Measurements from ENCODE around the gene GRIN3A. TPM values are rescaled to one million over a fixed set of nuclear protein-coding genes. Genes with fewer than 3 reads are reported as not detected.

Gene GRIN3A
- total RNA-seq, 1 experiment from 2014 or later = not detected

- no peak overlapping the region for H3K18ac ChIP-seq (ENCODE audit: insufficient read length, low read depth, low read length)
- H2AFZ ChIP-seq (ENCODE audit: low read length) = no peak overlapping the region
- H3K56ac ChIP-seq (ENCODE audit: insufficient read length, low read depth, low read length) = no peak overlapping the region
- no peak overlapping the region for H2BK12ac ChIP-seq (ENCODE audit: insufficient read length, low read depth, low read length)
- H3K4me2 ChIP-seq (ENCODE audit: insufficient read depth, insufficient read length, low read length) = no peak overlapping the region
- H3K4me1 ChIP-seq (ENCODE audit: insufficient read depth, low read length) = no peaks in the 10 kb centered on the region; the same call in 1 of the 2 replicates
- no peaks in the 10 kb centered on the region for H3K9me3 Mint-ChIP-seq
- no peak overlapping the region for H2BK15ac ChIP-seq (ENCODE audit: low read depth, low read length)
- H3K9me3 ChIP-seq (ENCODE audit: control insufficient read depth, low read depth, low read length) = no peaks in the 10 kb centered on the region
- no peaks in the 10 kb centered on the region for H3K79me1 ChIP-seq (ENCODE audit: insufficient read depth, low read depth, low read length, poor library complexity, severe bottlenecking)
- H3K23me2 ChIP-seq (ENCODE audit: insufficient read length, low read depth, low read length, poor library complexity, severe bottlenecking) = peaks cover 4% of the 10 kb centered on the region
- no peaks in the 10 kb centered on the region for H3K36me3 Mint-ChIP-seq (ENCODE audit: insufficient read depth in 1 of 3, low read depth in 3 of 3)
- H3K4me1 Mint-ChIP-seq = peaks cover 8 to 15% of the 10 kb centered on the region in 2 experiments
- H2BK120ac ChIP-seq (ENCODE audit: low read depth, low read length, poor library complexity, severe bottlenecking) = no peak overlapping the region
- no peak overlapping the region for H3K14ac ChIP-seq (ENCODE audit: insufficient read depth, low read length)
- no peak overlapping the region for H4K8ac ChIP-seq (replicated peaks; ENCODE audit: insufficient read length, low read depth, low read length)
- no peak for DNase-seq
- H3K4ac ChIP-seq (ENCODE audit: low read depth, low read length) = no peak overlapping the region
- no peak overlapping the region for H3K27ac ChIP-seq (ENCODE audit: insufficient read length, low read depth, low read length)
- H3K27me3 Mint-ChIP-seq (ENCODE audit: low read depth) = peaks cover 13% of the 10 kb centered on the region
- no peak overlapping the region for H3K23ac ChIP-seq (ENCODE audit: insufficient read length, low read depth, low read length)
- no peaks in the 10 kb centered on the region for H3K79me2 ChIP-seq (ENCODE audit: insufficient read depth, low read length)
- WGBS (ENCODE audit: extremely low coverage, insufficient read length, low lambda C conversion rate) = no CpG with 5 or more reads among the region's 2 CpGs
- no peak overlapping the region for H4K91ac ChIP-seq (ENCODE audit: insufficient read length, low read depth, low read length)
- H3K27me3 ChIP-seq (ENCODE audit: insufficient read depth, low read length) = no peaks in the 10 kb centered on the region
- TF ChIP-seq CTCF (conservative IDR thresholded peaks at IDR 0.05) = no peak
- H2BK20ac ChIP-seq (ENCODE audit: low read depth, low read length, poor library complexity, severe bottlenecking) = no peak overlapping the region
- H3K9ac ChIP-seq (ENCODE audit: extremely low read depth, insufficient read length, low read length) = no peak overlapping the region
- H3K4me3 Mint-ChIP-seq = no peak overlapping the region
- H2AK5ac ChIP-seq (ENCODE audit: insufficient read length, low read length) = no peak overlapping the region
- H3T11ph ChIP-seq (ENCODE audit: low read length) = no peak overlapping the region
- no peak overlapping the region for H3K27ac Mint-ChIP-seq
- no peak overlapping the region for H4K5ac ChIP-seq (ENCODE audit: insufficient read length, low read depth, low read length)
- no peak overlapping the region for H2BK5ac ChIP-seq (ENCODE audit: insufficient read length, low read length)
- no peaks in the 10 kb centered on the region for H4K20me1 ChIP-seq (ENCODE audit: control insufficient read depth, insufficient read depth, insufficient read length)
These were observed 31.4 kb downstream of the GRIN3A start for GRCh38 chr9:101706997-101707396.

All from H9 (cell line).